Sigmoid colon (tissue), 7 donors: ENCODE data around the gene DCUN1D2. TPM values are rescaled to one million over a fixed set of nuclear protein-coding genes. Genes with fewer than 3 reads are reported as not detected.
A peak's percentile ranks its signal among the peaks of the same experiment; 100 is the strongest.

Experiments used
- DNase-seq: peaks from one replicate; pipeline ENCODE4 v3.0.0-alpha.2; 2019
- H3K27ac ChIP-seq, 4 donors: fragments of 200-600 bp; sonication (generic); one replicate each; pipeline ENCODE4 v1.5.1; 2016 to 2019; ENCODE audit warnings: mild to moderate bottlenecking in 1 of 4
- H3K27me3 ChIP-seq, 3 donors: fragments of 200-600 bp; sonication (generic); one replicate each; pipeline ENCODE4 v1.5.1; 2019; ENCODE audit warnings: mild to moderate bottlenecking in 1 of 3
- H3K36me3 ChIP-seq, 4 donors: fragments of 200-600 bp; sonication (generic); one replicate each; pipeline ENCODE4 v1.5.1; 2016 to 2019
- H3K4me1 ChIP-seq, 4 donors: fragments of 200-600 bp; sonication (generic); one replicate each; pipeline ENCODE4 v1.5.1; 2017 to 2019
- H3K4me3 ChIP-seq, 4 donors: fragments of 200-600 bp; sonication (generic); one replicate each; pipeline ENCODE4 v1.5.1; 2017 to 2019; ENCODE audit warnings: mild to moderate bottlenecking in 2 of 4, moderate library complexity in 1 of 4
- H3K9me3 ChIP-seq, 4 donors: fragments of 200-600 bp in 3 of 4; sonication (generic) in 3 of 4; one replicate each; pipeline versions ENCODE4 v1.5.1 to v1.6.1; 2013 to 2019
- CTCF ChIP-seq, 4 experiments: fragments of 450-650 bp in 3 of 4; fragments of 200-600 bp in 1 of 4; IDR thresholded peaks; one replicate each; pipeline ENCODE4 v1.5.1; 2016 to 2019; ENCODE audit warnings: antibody characterized with exemption in 4 of 4, mild to moderate bottlenecking in 3 of 4, moderate library complexity in 2 of 4
- EP300 ChIP-seq, 4 donors: sonication (generic); formaldehyde crosslinking; IDR thresholded peaks; one replicate each; pipeline ENCODE4 v1.6.1; 2017; ENCODE audit warnings: antibody characterized with exemption in 4 of 4
- POLR2A ChIP-seq, 2 donors: fragments of 450-650 bp; IDR thresholded peaks; one replicate each; pipeline ENCODE4 v1.6.1; 2016; ENCODE audit warnings: antibody characterized with exemption in 2 of 2, mild to moderate bottlenecking in 2 of 2, moderate library complexity in 2 of 2
- POLR2AphosphoS5 ChIP-seq, 4 donors: sonication (generic); formaldehyde crosslinking; IDR thresholded peaks; one replicate each; pipeline ENCODE4 v1.6.1; 2017; ENCODE audit warnings: antibody characterized with exemption in 4 of 4
- WGBS, 2 donors: extraction: QIAGEN DNeasy Blood & Tissue Kit; methylation state at CpG; one replicate each; pipeline ENCODE4 v1.1.7; 2013; 5-methylcytosine and 5-hydroxymethylcytosine counted together
- intact Hi-C: fragments of 100-400 bp; cut with DNase I; formaldehyde crosslinking; loops from one replicate; pipeline ENCODE4 v1.15.1; 2023
- polyA plus RNA-seq, 3 donors: library from polyadenylated mRNA; stranded (reverse); fragments of 200-250 nt; gene quantifications; one replicate each; pipeline ENCODE4 v1.2.3, GENCODE V29; 2013
- total RNA-seq, 4 donors: library from RNA; depleted of rRNA; stranded (reverse); fragments of >200 nt; gene quantifications; one replicate each; pipeline ENCODE4 v1.1.0, GENCODE V29; 2016
- donor health status: healthy with polysubstance abuse.
- donor health status: Bipolar disorder and iron deficiency.
- donor health status: healthy.

The DCUN1D2 gene
- total and polyA plus RNA-seq, 7 donors = 6.6 to 33.0 (median 20.6) TPM

GRCh38 chr13:113457510-113457909 is 33.0 kb downstream of the DCUN1D2 start:
- H3K27ac ChIP-seq = no peak overlapping the region
- H3K4me3 ChIP-seq = no peak overlapping the region
- DNase-seq = no peak
- 93 to 94% methylated on average over 27 of the region's 27 CpGs for whole genome bisulfite sequencing, 2 donors
- no peaks in the 10 kb centered on the region for H3K9me3 ChIP-seq
- peaks cover 9 to 63% (median 28%) of the 10 kb centered on the region in 4 donors for H3K36me3 ChIP-seq
- TF ChIP-seq POLR2AphosphoS5 (IDR thresholded peaks at IDR 0.05) = no peak
- intact Hi-C loops = loop anchor here (5.0 kb wide), 1 partner anchor 105 kb away; no protein-coding TSS in a partner anchor
- H3K4me1 ChIP-seq = peaks cover 0 to 40% (median 28%) of the 10 kb centered on the region in 4 donors
- H3K27me3 ChIP-seq = no peaks in the 10 kb centered on the region

- no peak for TF ChIP-seq POLR2AphosphoS5 (IDR thresholded peaks at IDR 0.05)
- TF ChIP-seq EP300 (IDR thresholded peaks at IDR 0.05) = no peak
- no peak for TF ChIP-seq POLR2A (IDR thresholded peaks at IDR 0.05)
- TF ChIP-seq CTCF (IDR thresholded peaks at IDR 0.05) = no peak
- Histone ChIP-seq H3K27ac (no peak overlapping the region), H3K4me3 (no peak overlapping the region), H3K9me3 (no peaks in the 10 kb centered on the region), H3K4me1 (peaks cover 0 to 40% (median 28%) of the 10 kb centered on the region in 4 donors), H3K27me3 (no peaks in the 10 kb centered on the region), H3K36me3 (peaks cover 9 to 54% (median 28%) of the 10 kb centered on the region in 4 donors)
- no peak for DNase-seq
- intact Hi-C loops = loop anchor here (5.0 kb wide), 1 partner anchor 106 kb away; no protein-coding TSS in a partner anchor
- WGBS, 2 donors = 96% methylated on average over 16 of the region's 16 CpGs
Measured at GRCh38 chr13:113456116-113456702, 34.3 kb downstream of the DCUN1D2 start.

GRCh38 chr13:113455384-113455783 is 35.1 kb downstream of the DCUN1D2 start:
- TF ChIP-seq CTCF (IDR thresholded peaks at IDR 0.05) = no peak
- no peak for TF ChIP-seq POLR2A (IDR thresholded peaks at IDR 0.05)
- TF ChIP-seq POLR2AphosphoS5 (IDR thresholded peaks at IDR 0.05) = no peak
- 95 to 96% methylated on average over 18 of the region's 18 CpGs for WGBS, 2 donors
- Histone ChIP-seq H3K4me3 (no peak overlapping the region), H3K27me3 (no peaks in the 10 kb centered on the region), H3K4me1 (peaks cover 0 to 40% (median 28%) of the 10 kb centered on the region in 4 donors), H3K36me3 (peaks cover 6 to 46% (median 21%) of the 10 kb centered on the region in 4 donors), H3K9me3 (no peaks in the 10 kb centered on the region), H3K27ac (peak overlapping the region in 2 of 4 donors; percentile 79)
- DNase-seq = no peak
- intact Hi-C loops = loop anchor here (2.0 to 5.0 kb wide), 2 partner anchors 35 to 107 kb away; partner anchors contain the start of gene DCUN1D2

- TF ChIP-seq CTCF (IDR thresholded peaks at IDR 0.05) = no peak
- TF ChIP-seq POLR2AphosphoS5 (IDR thresholded peaks at IDR 0.05) = no peak
- no peak for TF ChIP-seq POLR2A (IDR thresholded peaks at IDR 0.05)
- TF ChIP-seq EP300 (IDR thresholded peaks at IDR 0.05) = no peak
- Histone ChIP-seq H3K36me3 (peaks cover 2 to 42% (median 17%) of the 10 kb centered on the region in 4 donors), H3K4me3 (no peak overlapping the region), H3K9me3 (no peaks in the 10 kb centered on the region), H3K4me1 (peaks cover 0 to 40% (median 28%) of the 10 kb centered on the region in 4 donors), H3K27me3 (no peaks in the 10 kb centered on the region), H3K27ac (peak overlapping the region in 3 of 4 donors; percentile 73 to 79 (median 79))
- intact Hi-C loops = loop anchor here (2.0 to 5.0 kb wide), 2 partner anchors 36 to 107 kb away; partner anchors contain the start of gene DCUN1D2
- DNase-seq = no peak
- 95 to 97% methylated on average over 13 of the region's 13 CpGs for WGBS, 2 donors
Measured at GRCh38 chr13:113454936-113455335, 35.6 kb downstream of the DCUN1D2 start.
